WTC11 (cell line): ENCODE results near the gene HLX. TPM values are rescaled to one million over a fixed set of nuclear protein-coding genes. Genes with fewer than 3 reads are reported as not detected.

Experiments
- ATAC-seq: fragments of 200-7000 bp; cut with Tn5 transposase; 2 replicates; pipeline ENCODE4 v1.10.0; 2021; ENCODE audit warnings: mild to moderate bottlenecking, moderate library complexity
- CTCF ChIA-PET: fragments of 300-600 bp; sonication (Branson Sonifier 250); formaldehyde crosslinking; loops from one replicate; lab custom pipeline; 2021; ENCODE audit warnings: antibody characterized with exemption; lab: Charles Lee
- POLR2A ChIA-PET: fragments of 350-600 bp; sonication (Branson Sonifier 250); formaldehyde crosslinking; loops from one replicate; lab custom pipeline; 2021; ENCODE audit warnings: antibody characterized with exemption; lab: Charles Lee
- DNase-seq: peaks from one replicate; pipeline ENCODE4 v3.0.0; 2021; ENCODE audit warnings: low spot score
- H3K27ac Mint-ChIP-seq: 2 replicates; pipeline ENCODE4 v1.8.0; 2021; ENCODE audit warnings: mixed read lengths
- H3K27me3 Mint-ChIP-seq: 2 replicates; pipeline ENCODE4 v1.8.0; 2021; ENCODE audit warnings: low read depth, mild to moderate bottlenecking, moderate library complexity, mixed read lengths
- H3K36me3 Mint-ChIP-seq: 2 replicates; pipeline ENCODE4 v1.8.0; 2021; ENCODE audit warnings: mixed read lengths
- H3K4me1 Mint-ChIP-seq: 2 replicates; pipeline ENCODE4 v1.8.0; 2022; ENCODE audit warnings: mixed read lengths
- H3K4me3 Mint-ChIP-seq: 2 replicates; pipeline ENCODE4 v1.8.0; 2021; ENCODE audit warnings: mild to moderate bottlenecking, moderate library complexity, mixed read lengths
- H3K9me3 Mint-ChIP-seq: 2 replicates; pipeline ENCODE4 v1.8.0; 2021; ENCODE audit warnings: mixed read lengths
- ATF1 ChIP-seq: sonication (generic); formaldehyde crosslinking; IDR thresholded peaks from 2 replicates; pipeline ENCODE4 v1.8.1; 2023; ENCODE audit warnings: mild to moderate bottlenecking, moderate library complexity, missing genetic modification reagents
- ATF2 ChIP-seq: sonication (generic); formaldehyde crosslinking; IDR thresholded peaks from 2 replicates; pipeline ENCODE4 v1.8.1; 2022; ENCODE audit warnings: low read depth, missing genetic modification reagents, borderline replicate concordance
- E2F4 ChIP-seq: sonication (generic); formaldehyde crosslinking; IDR thresholded peaks from 2 replicates; pipeline ENCODE4 v1.8.1; 2022; ENCODE audit warnings: low read depth, mild to moderate bottlenecking, moderate library complexity, missing genetic modification reagents, borderline replicate concordance
- EMX1 ChIP-seq: fragments of 250-450 bp; sonication (Bioruptor Pico); IDR thresholded peaks from 2 replicates; pipeline ENCODE4 v1.8.0; 2021; ENCODE audit warnings: mild to moderate bottlenecking
- ERG ChIP-seq: fragments of 250-450 bp; sonication (Bioruptor Pico); IDR thresholded peaks from 2 replicates; pipeline ENCODE4 v1.8.0; 2021; ENCODE audit warnings: mild to moderate bottlenecking
- ESRRA ChIP-seq: sonication (generic); formaldehyde crosslinking; IDR thresholded peaks from 2 replicates; pipeline ENCODE4 v1.8.1; 2022; ENCODE audit warnings: mild to moderate bottlenecking, missing genetic modification reagents, borderline replicate concordance
- ETV6 ChIP-seq: sonication (generic); formaldehyde crosslinking; IDR thresholded peaks from 2 replicates; pipeline ENCODE4 v1.8.1; 2022; ENCODE audit warnings: mild to moderate bottlenecking, missing genetic modification reagents
- FOXP1 ChIP-seq: sonication (generic); formaldehyde crosslinking; IDR thresholded peaks from 2 replicates; pipeline ENCODE4 v1.8.0; 2022; ENCODE audit warnings: missing genetic modification reagents, mild to moderate bottlenecking, moderate library complexity, borderline replicate concordance
- FOXP4 ChIP-seq: sonication (generic); formaldehyde crosslinking; IDR thresholded peaks from 2 replicates; pipeline ENCODE4 v1.8.0; 2022; ENCODE audit warnings: mild to moderate bottlenecking, missing genetic modification reagents
- GABPB1 ChIP-seq: sonication (generic); formaldehyde crosslinking; IDR thresholded peaks from 2 replicates; pipeline ENCODE4 v1.8.1; 2023; ENCODE audit warnings: mild to moderate bottlenecking, missing genetic modification reagents
- IRF2 ChIP-seq: sonication (generic); formaldehyde crosslinking; IDR thresholded peaks from 2 replicates; pipeline ENCODE4 v1.8.0; 2022; ENCODE audit warnings: low read depth, missing genetic modification reagents, borderline replicate concordance
- JUN ChIP-seq: sonication (generic); formaldehyde crosslinking; IDR thresholded peaks from 2 replicates; pipeline ENCODE4 v1.8.0; 2023; ENCODE audit warnings: mild to moderate bottlenecking, missing genetic modification reagents
- NFATC4 ChIP-seq: fragments of 250-450 bp; sonication (Bioruptor Pico); IDR thresholded peaks from 2 replicates; pipeline ENCODE4 v1.9.0; 2021; ENCODE audit warnings: mild to moderate bottlenecking
- NFE2L1 ChIP-seq: sonication (generic); formaldehyde crosslinking; IDR thresholded peaks from 2 replicates; pipeline ENCODE4 v1.8.1; 2023; ENCODE audit warnings: missing genetic modification reagents
- RELA ChIP-seq: sonication (generic); formaldehyde crosslinking; IDR thresholded peaks from 2 replicates; pipeline ENCODE4 v1.8.1; 2022; ENCODE audit warnings: missing genetic modification reagents, mild to moderate bottlenecking, borderline replicate concordance
- SOX15 ChIP-seq: fragments of 250-450 bp; sonication (Bioruptor Pico); IDR thresholded peaks from 2 replicates; pipeline ENCODE4 v1.9.0; 2021; ENCODE audit warnings: mild to moderate bottlenecking
- USF2 ChIP-seq: sonication (generic); formaldehyde crosslinking; IDR thresholded peaks from 2 replicates; pipeline ENCODE4 v1.8.1; 2023; ENCODE audit warnings: mild to moderate bottlenecking, missing genetic modification reagents, moderate library complexity
- ZNF396 ChIP-seq: fragments of 250-450 bp; sonication (Bioruptor Pico); IDR thresholded peaks from 2 replicates; pipeline ENCODE4 v1.8.0; 2021; ENCODE audit warnings: mild to moderate bottlenecking, moderate library complexity, borderline replicate concordance
- ZNF423 ChIP-seq: fragments of 250-450 bp; sonication (Bioruptor Pico); IDR thresholded peaks from 2 replicates; pipeline ENCODE4 v2.1.2; 2022; ENCODE audit warnings: mild to moderate bottlenecking, moderate library complexity
- ZNF425 ChIP-seq: fragments of 250-450 bp; sonication (Bioruptor Pico); conservative IDR thresholded peaks from 2 replicates; pipeline ENCODE4 v1.9.0; 2021; ENCODE audit warnings: mild to moderate bottlenecking
- ZNF671 ChIP-seq: fragments of 250-450 bp; sonication (Bioruptor Pico); IDR thresholded peaks from 2 replicates; pipeline ENCODE4 v1.8.0; 2021; ENCODE audit warnings: mild to moderate bottlenecking
- total RNA-seq: library from RNA; stranded (reverse); gene quantifications from 3 replicates; pipeline ENCODE4 v1.2.3, GENCODE V29; 2021

HLX gene
- total RNA-seq, 1 experiment from 2014 or later, result not detected

- H3K27ac Mint-ChIP-seq, result no peak overlapping the region
- no peak for DNase-seq
- ATAC-seq, result no peak
- no peaks in the 10 kb centered on the region; the same call in 1 of the 2 replicates for H3K27me3 Mint-ChIP-seq
- ChIA-PET CTCF (no interaction called here), POLR2A (no interaction called here)
- H3K9me3 Mint-ChIP-seq, result peaks cover 12% of the 10 kb centered on the region
- no peaks in the 10 kb centered on the region; the same call in 1 of the 2 replicates for H3K4me1 Mint-ChIP-seq
- TF ChIP-seq ZNF423 (CRISPR knock-in tag), result no peak
- no peak overlapping the region for H3K4me3 Mint-ChIP-seq
- no peaks in the 10 kb centered on the region; the same call in 1 of the 2 replicates for H3K36me3 Mint-ChIP-seq
Observed at GRCh38 chr1:220833436-220833835, 45.8 kb upstream of the HLX start.

- no peak overlapping the region for H3K4me3 Mint-ChIP-seq
- ATAC-seq (no peak), DNase-seq (no peak)
- H3K9me3 Mint-ChIP-seq, result peaks cover 12% of the 10 kb centered on the region
- no peaks in the 10 kb centered on the region for H3K4me1 Mint-ChIP-seq
- POLR2A ChIA-PET, result interaction anchor here (0.5 kb wide), 1 partner anchor 1788 kb away, joined by 3 read pairs; no protein-coding TSS in a partner anchor
- no peak overlapping the region for H3K27ac Mint-ChIP-seq
- H3K27me3 Mint-ChIP-seq, result no peaks in the 10 kb centered on the region; the same call in 1 of the 2 replicates
- H3K36me3 Mint-ChIP-seq, result no peaks in the 10 kb centered on the region; the same call in 1 of the 2 replicates
- TF ChIP-seq ZNF396 (no peak), IRF2 (CRISPR knock-in tag) (no peak), JUN (CRISPR knock-in tag) (no peak)
- TF ChIP-seq, all 79 proteins: peak for 0
- CTCF ChIA-PET, result no interaction called here
Observed at GRCh38 chr1:220834155-220834870, 44.9 kb upstream of the HLX start.

- no peaks in the 10 kb centered on the region; the same call in 1 of the 2 replicates for H3K27me3 Mint-ChIP-seq
- H3K4me3 Mint-ChIP-seq, result no peak overlapping the region
- H3K27ac Mint-ChIP-seq, result no peak overlapping the region
- ChIA-PET POLR2A (no interaction called here), CTCF (no interaction called here)
- no peaks in the 10 kb centered on the region for H3K36me3 Mint-ChIP-seq
- H3K4me1 Mint-ChIP-seq, result 0 out of 2 replicates have a peak, but pooled peaks cover 4% of the 10 kb centered on the region
- no peaks in the 10 kb centered on the region for H3K9me3 Mint-ChIP-seq
- DNase-seq, result no peak
- ATAC-seq, result no peak
- no peak for TF ChIP-seq ERG (CRISPR knock-in tag)
- TF ChIP-seq E2F4, result no peak
- TF ChIP-seq ETV6 (CRISPR knock-in tag), result no peak
- TF ChIP-seq EMX1 (CRISPR knock-in tag), result no peak
- TF ChIP-seq FOXP4 (CRISPR knock-in tag), result no peak
- TF ChIP-seq ESRRA (CRISPR knock-in tag), result no peak
- no peak for TF ChIP-seq ZNF425
- TF ChIP-seq FOXP1 (CRISPR knock-in tag), result no peak
- no peak for TF ChIP-seq GABPB1 (CRISPR knock-in tag)
- no peak for TF ChIP-seq NFE2L1 (CRISPR knock-in tag)
- no peak for TF ChIP-seq ZNF671 (CRISPR knock-in tag)
- no peak for TF ChIP-seq USF2 (CRISPR knock-in tag)
- TF ChIP-seq NFATC4 (CRISPR knock-in tag), result no peak
- no peak for TF ChIP-seq ATF1 (CRISPR knock-in tag)
- TF ChIP-seq ATF2, result no peak
- no peak for TF ChIP-seq RELA (CRISPR knock-in tag)
- TF ChIP-seq SOX15 (CRISPR knock-in tag), result no peak
Observed at GRCh38 chr1:220838578-220838977, 40.7 kb upstream of the HLX start.
